ENCODE data around the gene RHCE.
"Not testable (repeated sequence)": the region's sequence is repeated elsewhere in the genome, so short reads cannot be mapped to it uniquely, and the experiment has no call there.

DNA sequence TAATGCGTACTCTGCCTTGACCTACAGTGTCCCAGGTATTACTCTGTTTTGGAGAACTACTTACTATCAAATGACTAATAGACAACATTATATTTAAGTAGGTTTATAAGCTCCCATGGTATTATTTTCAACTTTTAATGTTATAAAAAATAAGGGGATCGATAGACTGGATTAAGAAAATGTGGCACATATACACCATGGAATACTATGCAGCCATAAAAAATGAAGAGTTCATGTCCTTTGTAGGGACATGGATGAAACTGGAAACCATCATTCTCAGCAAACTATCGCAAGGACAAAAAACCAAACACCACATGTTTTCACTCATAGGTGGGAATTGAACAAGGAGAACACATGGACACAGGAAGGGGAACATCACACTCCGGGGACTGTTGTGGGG, 40.2 kb upstream of the RHCE start:
- TF ChIP-seq EZH2phosphoT487 (IDR thresholded peaks at IDR 0.05; ENCODE audit: borderline replicate concordance, low read depth, low read length) = not testable (repeated sequence)
- TF ChIP-seq, protein P1, sequence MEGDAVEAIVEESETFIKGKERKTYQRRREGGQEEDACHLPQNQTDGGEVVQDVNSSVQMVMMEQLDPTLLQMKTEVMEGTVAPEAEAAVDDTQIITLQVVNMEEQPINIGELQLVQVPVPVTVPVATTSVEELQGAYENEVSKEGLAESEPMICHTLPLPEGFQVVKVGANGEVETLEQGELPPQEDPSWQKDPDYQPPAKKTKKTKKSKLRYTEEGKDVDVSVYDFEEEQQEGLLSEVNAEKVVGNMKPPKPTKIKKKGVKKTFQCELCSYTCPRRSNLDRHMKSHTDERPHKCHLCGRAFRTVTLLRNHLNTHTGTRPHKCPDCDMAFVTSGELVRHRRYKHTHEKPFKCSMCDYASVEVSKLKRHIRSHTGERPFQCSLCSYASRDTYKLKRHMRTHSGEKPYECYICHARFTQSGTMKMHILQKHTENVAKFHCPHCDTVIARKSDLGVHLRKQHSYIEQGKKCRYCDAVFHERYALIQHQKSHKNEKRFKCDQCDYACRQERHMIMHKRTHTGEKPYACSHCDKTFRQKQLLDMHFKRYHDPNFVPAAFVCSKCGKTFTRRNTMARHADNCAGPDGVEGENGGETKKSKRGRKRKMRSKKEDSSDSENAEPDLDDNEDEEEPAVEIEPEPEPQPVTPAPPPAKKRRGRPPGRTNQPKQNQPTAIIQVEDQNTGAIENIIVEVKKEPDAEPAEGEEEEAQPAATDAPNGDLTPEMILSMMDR (conservative IDR thresholded peaks at IDR 0.05; ENCODE audit: low read length) = not testable (repeated sequence)
